ENCODE measurements around the gene ELK4.

ELK4 gene

GRCh38 chr1:205630651-205631009 lies 1.2 kb downstream of the ELK4 start:
- H3K4me3 ChIP-seq (ENCODE audit: low read depth, low read length): peak overlapping the region; percentile 78

- H3K4me3 ChIP-seq (ENCODE audit: low read depth, low read length): peak overlapping the region; percentile 78
These were observed 1.6 kb downstream of the ELK4 start for GRCh38 chr1:205630241-205630640.

- H3K4me3 ChIP-seq (ENCODE audit: low read depth, low read length): no peak overlapping the region
These were observed 2.1 kb downstream of the ELK4 start for GRCh38 chr1:205629751-205630150.

- no peak overlapping the region for H3K4me3 ChIP-seq (ENCODE audit: low read depth, low read length)
These were observed 3.9 kb downstream of the ELK4 start for GRCh38 chr1:205627956-205628355.

GRCh38 chr1:205626216-205626615 lies 5.6 kb downstream of the ELK4 start:
- no peak overlapping the region for H3K4me3 ChIP-seq (ENCODE audit: low read depth, low read length)

GRCh38 chr1:205623646-205624045 lies 8.2 kb downstream of the ELK4 start:
- H3K4me3 ChIP-seq (ENCODE audit: low read depth, low read length): no peak overlapping the region

GRCh38 chr1:205620269-205620668 lies 11.5 kb downstream of the ELK4 start:
- no peak overlapping the region for H3K4me3 ChIP-seq (ENCODE audit: low read depth, low read length)

GRCh38 chr1:205619376-205619775 lies 12.4 kb downstream of the ELK4 start:
- no peak overlapping the region for H3K4me3 ChIP-seq (ENCODE audit: low read depth, low read length)

GRCh38 chr1:205616563-205617293 lies 15.1 kb downstream of the ELK4 start:
- no peak overlapping the region for H3K4me3 ChIP-seq (ENCODE audit: low read depth, low read length)

GRCh38 chr1:205615789-205616188 lies 16.0 kb downstream of the ELK4 start:
- no peak overlapping the region for H3K4me3 ChIP-seq (ENCODE audit: low read depth, low read length)

DNA sequence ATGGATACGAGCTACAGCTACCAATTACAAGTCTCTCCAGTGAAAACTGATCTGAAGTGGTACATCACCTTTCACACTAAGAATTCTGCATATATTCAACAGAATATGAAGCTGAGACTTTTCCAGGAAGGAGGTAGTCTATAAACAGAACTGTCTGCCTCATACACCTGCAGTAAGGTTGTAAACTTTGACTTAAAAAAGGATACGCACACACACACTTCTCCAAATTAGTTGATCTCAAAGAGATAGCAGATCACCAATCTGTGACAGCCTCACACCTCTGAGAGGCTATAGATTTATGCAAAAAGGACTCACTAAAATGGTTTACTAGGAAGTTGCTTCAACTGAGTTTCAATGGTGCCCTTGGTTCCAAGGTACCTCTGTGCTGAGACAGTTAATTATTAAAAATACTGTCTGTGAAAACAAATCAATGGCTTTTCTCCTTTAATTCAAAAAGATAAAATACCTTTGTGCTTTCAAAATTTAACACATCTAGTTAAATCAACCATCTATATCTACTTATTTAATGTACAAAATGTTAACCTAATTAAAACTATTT lies 17.9 kb downstream of the ELK4 start:
- H3K4me3 ChIP-seq (ENCODE audit: low read depth, low read length): no peak overlapping the region

DNA sequence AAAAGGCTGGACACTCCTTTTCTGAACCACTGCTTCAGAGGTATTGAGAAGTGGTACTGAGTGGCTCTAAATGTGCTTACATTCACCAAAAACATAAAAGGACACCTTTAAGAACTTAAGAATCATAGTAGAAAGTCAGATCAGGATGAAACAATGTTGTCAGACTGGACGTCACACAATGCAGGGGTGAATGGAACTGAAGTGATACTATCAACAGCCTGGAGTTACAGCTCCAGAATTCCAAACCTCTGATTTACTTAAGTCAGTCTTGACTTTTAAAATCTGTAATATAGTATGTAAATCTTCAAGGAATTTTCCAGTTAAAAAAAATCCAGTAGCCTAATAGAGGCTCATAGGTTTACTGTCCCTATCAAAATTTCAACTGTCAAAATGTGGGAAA lies 19.3 kb downstream of the ELK4 start:
- no peak overlapping the region for H3K4me3 ChIP-seq (ENCODE audit: low read depth, low read length)

GRCh38 chr1:205612104-205612503 lies 19.7 kb downstream of the ELK4 start:
- no peak overlapping the region for H3K4me3 ChIP-seq (ENCODE audit: low read depth, low read length)

GRCh38 chr1:205610901-205611466 lies 20.8 kb downstream of the ELK4 start:
- H3K4me3 ChIP-seq (ENCODE audit: low read depth, low read length): no peak overlapping the region

DNA sequence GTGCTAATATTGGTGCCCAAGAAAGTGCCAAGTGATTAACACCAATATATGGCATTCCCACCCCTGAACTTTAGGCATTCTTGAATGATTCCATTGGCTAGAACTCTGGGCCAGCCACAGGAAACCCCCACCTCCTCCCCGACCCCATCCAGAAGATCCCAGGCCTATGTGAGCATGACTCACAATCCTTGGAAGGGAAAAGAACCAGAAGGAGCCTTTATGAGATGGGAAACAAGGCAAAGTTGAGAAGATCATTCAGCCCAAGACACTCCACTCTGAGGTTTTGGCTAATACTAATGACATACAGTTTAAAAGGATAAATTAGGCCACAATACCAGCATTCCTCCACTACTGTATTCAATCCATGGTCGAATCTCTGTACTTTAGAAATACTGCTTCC lies 21.8 kb downstream of the ELK4 start:
- no peak overlapping the region for H3K4me3 ChIP-seq (ENCODE audit: low read depth, low read length)

- no peak overlapping the region for H3K4me3 ChIP-seq (ENCODE audit: low read depth, low read length)
These were observed 26.8 kb downstream of the ELK4 start for GRCh38 chr1:205604825-205605505.

DNA sequence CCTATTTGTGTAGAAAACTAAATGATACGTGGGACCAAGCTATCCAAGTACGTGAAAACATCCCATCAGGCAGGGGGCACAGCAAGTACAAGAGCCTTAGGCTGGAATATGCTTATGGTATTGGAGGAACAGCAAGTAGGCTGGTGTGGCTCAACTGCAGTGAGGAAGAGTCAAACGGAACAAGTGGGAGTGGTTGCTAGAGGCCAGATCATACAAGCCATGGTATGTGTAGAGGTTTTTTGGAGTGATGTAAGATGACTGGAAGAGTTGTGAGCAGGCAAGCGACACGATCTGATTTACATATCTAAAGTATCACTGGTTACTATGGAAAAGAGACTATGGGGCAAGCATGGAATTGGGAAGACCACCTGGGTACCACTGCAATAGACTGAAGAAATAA lies 27.8 kb downstream of the ELK4 start:
- H3K4me3 ChIP-seq (ENCODE audit: low read depth, low read length): no peak overlapping the region

- H3K4me3 ChIP-seq (ENCODE audit: low read depth, low read length): no peak overlapping the region
These were observed 30.6 kb downstream of the ELK4 start for GRCh38 chr1:205601205-205601604.

DNA sequence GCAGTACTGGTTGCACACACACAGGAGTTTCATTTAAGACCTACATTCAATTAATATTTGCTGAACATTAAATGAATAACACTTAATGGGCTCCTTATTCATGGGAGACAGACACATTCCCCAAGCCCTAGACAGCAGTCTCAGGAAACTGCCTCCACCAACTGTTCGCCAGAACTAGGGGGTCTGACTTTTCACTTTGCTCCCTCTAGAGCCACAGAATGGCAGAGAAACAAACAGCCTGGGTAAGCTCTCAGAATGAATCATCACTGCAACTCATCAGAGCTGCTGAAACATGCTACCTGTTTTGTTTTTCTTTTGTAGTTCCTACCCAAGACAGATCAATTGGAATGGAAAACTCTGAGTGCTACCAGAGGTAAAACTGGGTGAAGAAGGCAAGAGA lies 31.7 kb downstream of the ELK4 start:
- no peak overlapping the region for H3K4me3 ChIP-seq (ENCODE audit: low read depth, low read length)

DNA sequence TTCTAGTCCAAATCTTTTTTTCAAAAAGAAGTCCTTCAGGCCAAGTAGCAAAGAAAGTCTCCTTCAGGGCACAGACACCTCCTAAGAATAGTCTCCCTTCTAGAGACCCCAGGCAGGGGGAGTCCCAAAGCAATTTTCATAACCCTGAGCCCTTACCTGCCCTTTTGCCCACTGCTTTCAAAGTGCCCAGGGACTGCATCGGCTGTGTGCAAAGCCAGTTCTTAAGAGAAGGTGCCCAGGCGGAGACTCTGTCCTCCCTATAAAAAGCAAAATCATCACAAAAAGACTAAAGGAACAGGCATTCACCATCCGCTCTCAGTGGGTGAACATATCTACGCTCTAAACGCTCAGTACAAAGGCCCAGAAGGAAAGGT lies 32.2 kb downstream of the ELK4 start:
- no peak overlapping the region for H3K4me3 ChIP-seq (ENCODE audit: low read depth, low read length)

GRCh38 chr1:205598841-205599668 lies 32.8 kb downstream of the ELK4 start:
- no peak overlapping the region for H3K4me3 ChIP-seq (ENCODE audit: low read depth, low read length)

Data from iPS-11a (cell line).